NCI-H2196 (cell line): Measurements from ENCODE around the gene PIK3CA.
"Not testable (repeated sequence)": the region's sequence is repeated elsewhere in the genome, so short reads cannot be mapped to it uniquely, and the experiment has no call there.

ENCODE experiments used
- DNase-seq: peaks from one replicate; lab custom pipeline; 2025; ENCODE audit not compliant: unreplicated experiment; lab: John Stamatoyannopoulos, UW

PIK3CA gene

DNA sequence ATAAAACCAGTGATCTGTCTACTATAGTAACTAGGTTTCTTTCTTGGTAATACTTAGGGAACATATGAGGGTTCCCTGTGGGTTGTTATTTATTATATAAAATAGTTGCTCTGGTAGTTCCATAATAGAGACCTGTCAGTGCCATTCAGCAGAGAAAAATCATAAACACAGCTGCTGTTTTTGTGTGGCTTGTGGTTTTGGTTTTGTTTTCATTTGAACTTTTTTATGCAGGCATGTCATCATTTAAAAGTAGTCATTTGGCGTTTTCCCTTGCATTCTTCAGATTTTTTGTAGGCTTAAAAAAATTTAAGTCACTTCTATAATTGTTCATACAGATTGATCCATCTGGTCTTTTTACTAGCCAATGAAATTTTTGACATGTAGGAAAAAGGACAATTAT lies 47.9 kb downstream of the PIK3CA start:
- no peak for DNase-seq

DNA sequence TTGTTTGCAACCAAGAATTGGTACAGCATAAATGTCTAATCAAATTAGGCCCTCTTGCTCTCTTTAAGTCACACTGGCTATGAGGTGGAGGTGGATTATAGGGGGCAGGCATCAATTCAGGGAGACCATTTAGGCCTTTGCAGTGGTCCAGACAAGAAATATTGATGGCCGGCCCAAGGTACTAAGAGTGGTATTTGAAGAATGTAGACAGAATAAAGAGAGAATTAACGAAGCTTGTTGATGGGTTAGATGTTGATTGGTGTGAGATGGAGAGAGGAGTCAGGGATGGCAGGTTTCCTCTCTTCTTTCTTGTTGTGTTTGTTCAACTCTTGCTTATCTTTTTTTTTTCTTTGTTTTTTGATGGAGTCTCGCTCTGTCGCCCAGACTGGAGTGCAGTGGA lies 48.5 kb downstream of the PIK3CA start:
- no peak for DNase-seq

DNA sequence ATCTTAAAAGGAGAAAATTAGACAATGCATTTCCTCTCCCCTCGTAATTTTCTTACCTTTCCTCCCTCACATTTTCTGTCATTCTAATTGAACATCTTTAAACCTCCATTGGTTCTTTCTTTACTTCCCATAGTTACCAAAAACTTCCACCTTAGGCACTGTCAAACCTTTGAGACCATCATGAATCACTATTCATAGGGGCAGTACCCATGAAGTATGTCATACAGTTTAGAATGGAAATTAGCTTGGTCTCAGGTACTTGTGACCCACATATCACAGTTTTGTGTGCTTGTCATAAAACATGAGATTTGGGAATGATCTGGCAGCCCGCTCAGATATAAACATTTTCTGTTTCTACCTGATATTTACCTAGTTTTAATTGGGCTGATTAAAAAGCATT lies 52.6 kb downstream of the PIK3CA start:
- no peak for DNase-seq

DNA sequence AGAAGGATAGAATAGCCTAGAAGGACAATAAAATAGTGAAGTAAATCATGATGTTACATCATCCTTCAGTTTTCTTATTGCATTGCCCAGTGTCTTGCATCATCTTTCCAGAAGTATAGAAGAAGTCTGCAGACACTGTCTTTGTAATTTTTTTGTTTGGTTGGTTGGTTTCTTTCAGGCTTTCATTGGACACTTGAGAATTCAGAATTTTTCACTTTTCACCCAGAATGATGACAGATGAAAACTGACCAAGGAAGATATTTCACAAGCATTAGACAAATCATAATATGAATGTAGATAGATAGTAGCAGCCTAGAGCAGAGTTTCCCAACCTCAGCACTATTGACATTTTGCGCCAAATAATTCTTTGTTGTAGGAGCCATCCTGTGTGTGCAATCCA lies 67.4 kb downstream of the PIK3CA start:
- not testable (repeated sequence) for DNase-seq

DNA sequence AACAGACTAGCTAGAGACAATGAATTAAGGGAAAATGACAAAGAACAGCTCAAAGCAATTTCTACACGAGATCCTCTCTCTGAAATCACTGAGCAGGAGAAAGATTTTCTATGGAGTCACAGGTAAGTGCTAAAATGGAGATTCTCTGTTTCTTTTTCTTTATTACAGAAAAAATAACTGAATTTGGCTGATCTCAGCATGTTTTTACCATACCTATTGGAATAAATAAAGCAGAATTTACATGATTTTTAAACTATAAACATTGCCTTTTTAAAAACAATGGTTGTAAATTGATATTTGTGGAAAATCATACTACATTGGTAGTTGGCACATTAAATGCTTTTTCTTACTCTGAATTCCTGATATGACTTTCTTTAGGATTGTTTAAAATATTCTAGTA lies 70.1 kb downstream of the PIK3CA start:
- not testable (repeated sequence) for DNase-seq

DNA sequence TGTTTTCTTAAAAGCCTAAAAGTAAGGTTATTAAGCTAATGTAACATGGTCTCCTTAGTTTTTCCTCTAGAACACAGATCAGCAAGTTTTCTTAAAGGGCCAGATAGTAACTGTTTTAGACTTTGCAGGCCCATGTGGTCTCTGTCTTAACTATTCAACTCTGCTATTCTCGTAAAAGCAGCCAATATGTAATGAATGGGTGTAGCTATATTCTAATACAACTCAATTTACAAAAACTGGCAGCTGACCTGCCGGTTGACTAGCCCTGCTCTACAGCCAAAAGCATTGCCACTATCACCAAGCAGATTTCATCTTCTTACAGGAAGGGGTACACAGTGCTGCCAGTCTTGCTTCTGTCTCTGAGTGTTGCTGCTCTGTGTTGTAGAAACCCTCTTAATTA lies 75.4 kb downstream of the PIK3CA start:
- DNase-seq: no peak

DNA sequence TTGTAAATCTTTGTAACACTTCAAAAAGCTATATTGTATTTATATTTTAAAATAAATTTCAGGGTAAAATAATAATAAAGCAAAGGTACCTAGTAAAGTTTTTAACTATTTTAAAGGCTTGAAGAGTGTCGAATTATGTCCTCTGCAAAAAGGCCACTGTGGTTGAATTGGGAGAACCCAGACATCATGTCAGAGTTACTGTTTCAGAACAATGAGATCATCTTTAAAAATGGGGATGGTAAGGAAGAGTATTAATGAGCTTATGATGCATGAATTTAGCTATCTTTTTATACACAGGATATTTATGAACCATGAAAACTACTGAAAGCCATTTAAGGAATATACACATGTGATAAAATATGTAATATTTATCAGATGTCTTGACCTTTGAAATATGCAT lies 76.4 kb downstream of the PIK3CA start:
- DNase-seq: no peak

DNA sequence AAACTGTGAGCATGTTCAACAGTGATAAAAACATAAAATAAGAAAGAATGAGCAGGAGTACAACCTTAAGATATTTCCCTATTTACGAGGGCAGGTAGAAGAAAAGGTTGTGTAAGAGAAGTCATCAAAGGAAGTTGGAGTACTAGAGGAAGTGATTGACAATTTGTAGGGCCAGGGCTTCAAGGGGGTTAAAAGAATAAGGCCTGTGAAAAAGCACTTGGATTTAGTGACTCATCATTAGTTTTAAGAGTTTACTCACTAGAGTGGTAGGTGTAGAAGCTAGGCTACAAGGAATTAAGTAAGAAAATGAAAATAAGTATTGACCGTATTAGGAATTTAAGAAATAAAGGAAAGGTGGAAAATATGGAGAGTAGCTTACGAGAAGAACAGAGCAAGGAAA lies 79.2 kb downstream of the PIK3CA start:
- DNase-seq: no peak

DNA sequence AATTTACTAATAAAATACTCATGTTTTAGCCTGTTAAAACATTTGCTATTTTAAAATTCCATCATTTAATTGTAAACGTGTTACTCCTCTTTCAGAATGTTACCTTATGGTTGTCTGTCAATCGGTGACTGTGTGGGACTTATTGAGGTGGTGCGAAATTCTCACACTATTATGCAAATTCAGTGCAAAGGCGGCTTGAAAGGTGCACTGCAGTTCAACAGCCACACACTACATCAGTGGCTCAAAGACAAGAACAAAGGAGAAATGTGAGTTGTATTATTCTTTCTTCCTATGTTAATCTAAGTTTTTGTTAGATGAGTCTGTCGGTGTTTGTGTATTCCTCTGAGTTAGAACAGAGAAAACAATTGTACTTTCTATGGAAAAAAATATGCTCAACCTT lies 81.0 kb downstream of the PIK3CA start:
- no peak for DNase-seq

DNA sequence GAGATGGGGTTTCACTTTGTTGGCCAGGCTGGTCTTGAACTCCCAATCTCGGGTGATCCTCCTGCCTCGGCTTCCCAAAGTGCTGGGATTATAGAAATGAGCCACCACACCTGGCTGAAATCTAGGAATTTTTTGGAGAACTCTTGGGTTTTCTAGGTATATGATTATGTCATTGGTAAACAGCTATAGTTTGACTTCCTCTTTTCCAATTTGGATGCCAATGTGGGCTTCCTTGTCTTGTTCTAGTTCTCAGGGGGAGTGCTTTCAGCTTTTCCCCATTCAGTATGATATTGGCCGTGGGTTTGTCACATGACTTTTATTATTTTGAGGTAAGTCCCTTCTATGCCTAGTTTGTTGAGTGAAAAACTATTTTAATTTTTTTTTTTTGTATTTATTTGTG lies 84.9 kb downstream of the PIK3CA start:
- no peak for DNase-seq

DNA sequence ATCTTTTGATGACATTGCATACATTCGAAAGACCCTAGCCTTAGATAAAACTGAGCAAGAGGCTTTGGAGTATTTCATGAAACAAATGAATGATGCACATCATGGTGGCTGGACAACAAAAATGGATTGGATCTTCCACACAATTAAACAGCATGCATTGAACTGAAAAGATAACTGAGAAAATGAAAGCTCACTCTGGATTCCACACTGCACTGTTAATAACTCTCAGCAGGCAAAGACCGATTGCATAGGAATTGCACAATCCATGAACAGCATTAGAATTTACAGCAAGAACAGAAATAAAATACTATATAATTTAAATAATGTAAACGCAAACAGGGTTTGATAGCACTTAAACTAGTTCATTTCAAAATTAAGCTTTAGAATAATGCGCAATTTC lies 86.0 kb downstream of the PIK3CA start:
- no peak for DNase-seq

DNA sequence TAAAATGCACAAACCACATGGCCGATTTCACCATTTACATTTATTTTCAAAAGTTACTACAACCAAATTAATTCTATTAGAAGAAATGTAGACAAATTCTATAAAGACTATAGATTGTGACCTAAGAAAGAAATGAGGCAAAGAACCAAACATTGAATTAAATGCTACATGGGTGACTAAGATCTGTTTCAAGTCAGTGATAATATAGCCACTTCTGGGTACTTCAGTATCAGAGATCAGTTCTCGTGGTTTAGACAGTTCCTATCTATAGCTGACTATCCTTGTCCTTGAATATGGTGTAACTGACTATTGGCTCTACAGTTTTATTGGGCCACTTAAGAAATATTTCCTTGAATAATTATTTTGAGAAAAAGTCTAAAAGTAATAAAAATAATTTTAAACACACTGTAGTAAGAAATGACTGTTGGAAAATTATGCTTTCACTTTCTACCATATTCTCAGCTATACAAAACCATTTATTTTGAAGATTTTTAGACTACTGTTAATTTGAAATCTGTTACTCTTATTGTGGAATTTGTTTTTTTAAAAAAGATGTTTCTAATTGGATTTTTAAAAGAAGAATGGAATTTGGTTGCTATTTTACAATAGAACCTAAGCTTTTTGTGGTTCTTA lies 88.6 kb downstream of the PIK3CA start:
- DNase-seq: no peak

DNA sequence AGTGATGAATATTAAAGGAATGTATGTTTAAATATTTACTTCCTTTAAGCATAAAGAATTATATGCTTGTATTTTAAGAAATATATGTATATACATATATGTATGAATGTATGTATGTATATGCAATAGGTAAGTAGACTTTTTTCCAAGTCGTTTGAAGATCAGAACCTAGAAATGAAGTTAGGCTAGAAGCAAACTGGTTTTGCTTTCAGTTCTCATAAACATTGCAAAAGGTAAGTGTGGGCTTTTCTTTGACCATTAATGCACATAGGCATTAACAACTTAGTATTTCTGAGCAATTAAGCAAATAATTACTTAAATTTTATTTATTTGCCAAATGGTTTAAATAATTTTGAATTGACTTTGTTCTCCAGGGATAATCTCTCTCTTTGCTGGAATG lies 92.1 kb downstream of the PIK3CA start:
- DNase-seq: not testable (repeated sequence)

DNA sequence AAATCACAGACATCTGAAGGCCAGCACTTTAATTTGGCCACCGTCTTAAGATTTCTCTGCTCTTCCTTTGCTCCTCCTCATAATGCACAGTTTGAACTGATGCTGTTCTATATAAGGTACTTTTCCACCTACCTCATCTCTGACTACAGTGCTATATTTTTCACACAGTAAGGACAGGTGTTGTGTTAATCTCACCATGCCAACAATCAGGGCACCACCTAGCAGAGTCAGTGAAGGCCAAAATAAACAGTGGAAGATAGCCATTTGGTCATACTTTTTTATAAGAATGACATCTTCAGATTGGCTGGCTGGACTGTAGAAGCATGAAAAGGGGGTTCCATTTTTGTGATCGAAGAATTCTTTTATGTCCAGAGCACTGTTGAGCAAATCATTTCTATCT lies 94.7 kb downstream of the PIK3CA start:
- DNase-seq: not testable (repeated sequence)

DNA sequence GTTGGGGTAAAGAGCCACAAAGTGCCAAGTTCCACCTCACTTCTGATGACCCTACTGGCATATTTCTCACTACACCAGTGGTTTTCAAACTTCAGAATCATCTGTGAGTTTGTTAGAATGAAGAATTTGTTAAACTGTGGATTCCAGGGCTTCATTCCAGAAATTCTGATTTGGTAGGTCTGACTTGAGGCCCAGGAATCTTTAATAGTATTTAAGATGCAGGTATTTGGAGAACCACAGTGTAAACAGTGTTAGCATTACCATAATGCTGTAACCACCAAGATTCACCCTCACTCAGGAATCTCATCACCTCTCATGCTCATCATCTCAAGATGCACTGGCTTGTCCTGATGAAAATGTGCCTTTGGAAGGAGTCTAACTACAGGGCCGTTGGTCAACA lies 96.7 kb downstream of the PIK3CA start:
- DNase-seq: no peak

DNA sequence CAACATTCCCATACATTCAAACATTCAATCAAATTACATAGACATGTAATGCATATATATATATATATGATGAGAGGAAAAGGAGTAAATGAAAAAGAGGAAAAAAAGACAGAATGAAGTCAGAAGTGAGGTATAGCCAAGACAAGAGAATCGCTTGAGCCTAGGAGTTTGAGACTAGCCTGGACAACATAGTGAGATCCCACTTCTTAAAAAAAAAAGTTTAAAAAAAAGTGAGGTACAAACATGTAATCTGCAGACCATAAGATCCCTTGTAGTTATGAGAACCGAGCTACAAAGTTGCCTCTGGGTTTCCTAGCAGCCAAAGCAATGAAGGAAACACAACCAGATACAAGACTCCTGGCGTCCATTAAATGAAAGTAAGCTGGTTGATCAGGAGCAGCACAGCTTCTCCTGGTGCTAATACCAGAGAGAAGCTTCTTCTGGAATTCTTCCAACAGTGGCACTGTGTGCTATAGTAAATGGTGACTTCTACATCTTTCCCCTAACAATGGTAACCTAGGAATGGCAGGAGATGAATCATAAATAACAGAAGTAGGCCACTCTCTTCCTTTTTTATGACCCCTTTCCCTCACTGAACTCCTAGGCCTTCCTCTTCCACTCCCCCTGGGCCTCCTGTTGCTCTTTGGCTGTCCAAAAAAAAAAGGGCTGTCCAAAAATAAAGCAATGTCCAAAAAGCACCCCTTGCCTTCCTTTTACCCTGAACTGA lies 99.3 kb downstream of the PIK3CA start:
- no peak for DNase-seq

DNA sequence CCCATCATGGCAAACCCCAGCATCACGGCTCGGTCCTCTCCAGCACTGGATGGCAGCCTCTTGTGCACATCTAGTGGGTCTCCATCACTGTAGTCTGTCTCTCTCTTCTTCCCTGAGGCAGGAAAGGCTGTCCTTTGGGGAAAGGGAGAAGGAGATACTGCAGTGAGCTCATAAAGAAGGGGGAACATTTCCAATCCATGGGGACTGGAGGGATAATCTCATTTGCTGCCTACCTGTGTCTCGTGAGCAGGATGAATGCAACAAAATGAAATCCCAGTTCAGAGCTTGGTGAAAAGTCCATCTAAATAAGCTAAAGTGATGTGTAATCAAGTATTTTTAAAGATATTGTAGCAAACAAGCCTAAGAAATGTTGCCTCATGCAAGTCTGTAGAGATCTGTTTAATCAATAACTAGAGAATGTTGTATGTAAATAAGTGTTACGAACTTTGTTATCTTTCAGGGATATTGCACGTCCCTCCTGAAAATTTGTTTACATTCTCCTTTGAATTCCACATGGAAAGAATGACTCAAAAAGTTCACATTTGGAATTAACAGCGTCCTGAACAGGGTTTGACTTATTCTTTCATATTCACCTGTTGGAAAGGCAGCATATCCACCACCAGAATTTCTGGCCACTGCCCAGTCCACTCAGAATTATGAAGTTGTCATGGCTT lies 102.8 kb downstream of the PIK3CA start, which contains the start of gene KCNMB3:
Gene KCNMB3, minus strand, starts transcription at position 312 of the 674 bp plus-strand sequence. Its CDS starts 124 bp downstream, at position 188.
- no peak for DNase-seq

DNA sequence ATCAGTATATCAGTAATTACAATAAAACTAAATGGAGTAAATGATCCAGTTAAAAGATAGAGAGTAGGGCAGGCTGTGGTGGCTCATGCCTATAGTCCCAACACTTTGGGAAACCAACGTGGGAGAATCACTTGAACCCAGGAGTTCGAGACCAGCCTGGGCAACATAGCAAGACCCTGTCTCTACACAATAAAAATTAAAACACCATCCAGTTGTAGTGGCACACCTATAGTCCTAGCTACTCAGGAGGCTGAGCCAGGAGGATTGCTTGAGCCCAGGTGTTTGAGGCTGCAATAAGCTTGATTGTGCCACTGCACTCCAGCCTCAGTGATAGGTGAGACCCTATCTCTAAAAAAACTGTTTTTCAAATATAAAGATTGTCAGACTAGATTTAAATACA lies 108.7 kb downstream of the PIK3CA start:
- DNase-seq: no peak

DNA sequence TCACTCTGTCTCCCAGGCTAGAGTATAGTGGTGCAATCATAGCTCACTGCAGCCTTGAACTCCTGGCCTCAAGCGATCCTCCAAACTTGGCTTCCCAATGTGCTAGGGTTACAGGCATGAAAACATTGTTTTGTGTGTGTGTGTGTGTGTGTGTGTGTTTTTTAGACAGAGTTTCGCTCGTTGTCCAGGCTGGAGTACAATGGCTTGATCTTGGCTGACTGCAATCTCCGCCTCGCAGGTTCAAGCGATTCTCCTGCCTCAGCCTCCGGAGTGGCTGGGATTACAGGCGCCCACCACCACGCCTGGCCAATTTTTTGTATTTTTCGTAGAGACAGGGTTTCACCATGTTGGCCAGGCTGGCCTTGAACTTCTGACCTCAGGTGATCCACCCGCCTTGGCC lies 109.6 kb downstream of the PIK3CA start:
- not testable (repeated sequence) for DNase-seq

DNA sequence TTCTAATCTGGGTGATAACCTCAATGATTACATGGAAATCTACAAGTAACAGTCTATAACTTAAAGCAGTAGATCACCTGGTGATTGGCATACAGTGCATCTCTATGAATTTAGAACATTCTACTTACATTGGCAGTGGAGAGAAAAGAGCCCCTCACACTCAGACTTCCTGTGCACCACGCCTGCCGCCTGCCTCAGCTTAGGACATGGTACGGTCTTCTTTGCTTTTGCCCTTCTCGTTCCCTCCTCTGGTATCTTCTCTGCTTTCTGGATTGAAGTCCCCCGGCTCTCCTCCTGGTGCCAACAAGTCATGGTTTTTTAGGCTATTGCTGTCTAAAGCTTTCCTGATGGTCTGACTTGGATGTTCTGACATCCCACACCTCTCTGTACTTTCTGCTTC lies 110.7 kb downstream of the PIK3CA start:
- DNase-seq: no peak

DNA sequence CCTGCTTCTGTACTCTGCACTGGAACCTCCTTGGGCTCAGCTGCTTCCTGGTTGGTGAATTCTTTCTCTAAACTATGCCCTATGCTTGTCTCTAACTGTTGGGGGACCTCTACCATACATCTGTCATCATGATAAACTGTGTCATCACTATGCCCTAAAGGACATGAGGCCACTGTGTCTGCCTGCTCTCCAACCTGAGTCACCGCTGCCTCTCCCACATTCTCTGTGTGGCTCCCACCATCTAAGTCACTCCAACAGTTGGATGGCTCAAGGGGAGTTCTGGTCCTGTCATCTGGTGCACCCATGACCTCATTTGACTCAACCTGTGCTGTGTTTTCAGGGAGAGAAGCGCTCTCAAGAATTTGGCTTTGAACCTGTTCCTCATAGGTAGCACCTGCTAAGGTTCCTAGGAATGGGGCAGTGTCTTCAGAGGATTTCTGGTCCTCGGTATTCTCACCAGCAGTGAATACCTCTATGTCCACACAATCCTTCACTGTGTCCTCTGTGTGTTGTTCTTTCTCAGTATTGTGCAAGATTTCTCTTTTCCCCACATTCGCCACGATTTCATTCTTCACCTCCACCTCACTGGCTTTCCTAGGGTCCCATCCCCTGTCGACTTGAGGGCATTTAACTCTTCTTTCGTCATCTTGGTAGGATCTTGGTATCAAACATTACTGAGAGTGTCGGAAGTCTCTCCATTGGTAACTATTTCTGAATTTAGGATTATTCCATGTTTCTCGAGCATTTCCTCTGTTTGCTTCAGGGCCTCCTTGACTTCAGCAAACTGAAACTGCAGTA lies 112.0 kb downstream of the PIK3CA start:
- not testable (repeated sequence) for DNase-seq
